Natural killer cell treated with Interleukin-12 subunit alpha and Interleukin-12 subunit beta and Interleukin-15 and Interleukin-18, amount 100 ng/mL, for 72 hours (primary cell): ENCODE data around the gene RABGGTA. TPM values are rescaled to one million over a fixed set of nuclear protein-coding genes. Genes with fewer than 3 reads are reported as not detected.

Experiments
- ATAC-seq, 2 donors: fragments of 150-1000 bp; cut with Tn5 transposase in 1 of 2; sonication (Bioruptor Pico), chemical (Tn5 transposase) in 1 of 2; 2 replicates each; pipeline ENCODE4 v1.10.0; 2021
- DNase-seq: peaks from one replicate; pipeline ENCODE4 v3.0.0; 2022; ENCODE audit warnings: low spot score
- H3K27ac Mint-ChIP-seq, 2 donors: 1 replicate in 1 of 2; 2 replicates in 1 of 2; pipeline ENCODE4 v1.8.0; 2022; ENCODE audit warnings: mixed read lengths in 2 of 2, mild to moderate bottlenecking in 1 of 2, moderate library complexity in 1 of 2
- H3K27me3 Mint-ChIP-seq, 2 donors: 1 replicate in 1 of 2; 2 replicates in 1 of 2; pipeline ENCODE4 v1.8.0; 2022; ENCODE audit warnings: mixed read lengths in 2 of 2
- H3K36me3 Mint-ChIP-seq: one replicate; pipeline ENCODE4 v1.8.0; 2022; ENCODE audit warnings: mixed read lengths
- H3K4me1 Mint-ChIP-seq, 2 donors: 1 replicate in 1 of 2; 2 replicates in 1 of 2; pipeline ENCODE4 v1.8.0; 2022; ENCODE audit warnings: low read depth in 2 of 2, mixed read lengths in 2 of 2, mild to moderate bottlenecking in 1 of 2
- H3K4me3 Mint-ChIP-seq: one replicate; pipeline ENCODE4 v1.8.0; 2022; ENCODE audit warnings: mixed read lengths
- H3K9me3 Mint-ChIP-seq: 2 replicates; pipeline ENCODE4 v1.8.0; 2022; ENCODE audit warnings: mixed read lengths
- total RNA-seq, 2 donors: library from RNA; stranded (reverse); gene quantifications; one replicate each; pipeline ENCODE4 v1.2.3, GENCODE V29; 2022

Gene RABGGTA
- total RNA-seq, 2 donors from 2014 or later, result 37.6 to 47.5 TPM

DNA sequence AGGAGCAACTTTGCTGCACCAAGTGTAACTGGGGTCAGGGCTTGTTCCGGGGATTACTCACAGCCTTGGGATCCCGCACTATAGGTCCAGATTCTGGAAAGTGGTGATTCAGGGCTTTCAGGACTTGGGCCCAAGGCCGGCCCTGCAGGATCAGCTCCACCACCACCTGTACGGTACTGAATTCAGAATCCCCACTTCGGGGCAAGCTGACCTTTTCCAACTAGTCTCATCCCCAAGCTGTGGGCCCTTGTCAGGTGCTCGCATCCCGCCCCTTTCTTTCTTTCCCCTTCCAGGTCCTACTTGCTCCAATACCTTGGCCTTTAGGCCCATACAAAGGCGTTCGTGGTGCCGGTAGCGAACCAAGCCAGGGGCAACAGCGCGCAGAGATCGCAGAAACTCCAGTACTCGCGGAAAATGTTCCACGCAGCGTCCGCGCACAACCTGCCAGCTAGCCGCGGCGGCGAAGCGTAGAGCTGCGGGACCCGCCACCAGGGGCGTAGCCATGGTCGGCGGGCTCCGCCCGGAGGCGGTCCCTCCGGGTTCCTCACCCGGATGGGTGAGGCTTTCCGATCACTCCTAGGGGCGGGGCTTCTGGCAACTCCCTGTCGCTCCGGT is 29.5 kb downstream of the RABGGTA start:
- peak; percentile 96 for DNase-seq
- H3K36me3 Mint-ChIP-seq, result peaks cover 25% of the 10 kb centered on the region

DNA sequence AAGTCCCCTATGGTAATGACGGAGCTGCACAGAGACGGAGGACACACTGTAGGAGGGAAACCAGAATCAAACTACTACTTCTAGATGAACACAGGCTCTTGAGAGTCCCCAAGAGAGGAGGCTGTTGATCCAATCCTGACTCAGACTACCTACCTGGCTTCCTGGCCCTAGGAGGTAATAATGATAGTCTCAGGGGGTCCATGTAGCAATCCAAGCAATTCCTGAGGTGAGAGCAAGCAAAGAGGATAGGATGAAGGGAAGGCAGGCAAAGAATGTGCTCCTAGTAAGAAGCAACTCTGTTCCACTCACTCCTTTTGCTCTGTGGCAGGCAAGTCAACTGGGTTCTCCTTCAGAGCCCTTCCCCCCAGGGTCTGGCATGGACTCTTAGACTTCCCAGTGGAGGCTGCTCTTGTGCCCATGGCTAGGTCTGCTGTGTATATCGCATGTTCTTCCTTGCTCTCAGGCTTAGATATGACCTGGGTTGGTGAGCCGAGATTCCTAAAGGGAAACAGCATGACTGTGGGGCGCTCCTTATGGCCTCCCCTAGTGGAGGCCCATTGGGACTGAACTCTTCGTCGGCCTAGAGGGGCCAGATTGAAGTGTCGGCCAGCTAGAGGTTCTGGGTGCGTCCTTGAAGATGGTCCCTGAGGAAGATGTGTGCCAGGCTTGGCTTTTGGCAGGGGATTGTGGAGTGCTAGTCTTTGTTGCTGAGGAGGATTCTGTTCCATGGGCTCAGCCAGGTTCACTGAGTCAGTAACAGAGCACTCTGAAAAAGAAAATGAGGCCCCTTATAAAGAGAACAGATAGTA is 31.1 kb downstream of the RABGGTA start:
- no peaks in the 10 kb centered on the region for H3K9me3 Mint-ChIP-seq
- no peak for DNase-seq
- H3K4me1 Mint-ChIP-seq, result peaks cover 55 to 67% of the 10 kb centered on the region in 2 donors
- ATAC-seq, result no peak
- peak overlapping the region; percentile 94 to 96 for H3K27ac Mint-ChIP-seq
- peaks cover 35% of the 10 kb centered on the region for H3K36me3 Mint-ChIP-seq
- no peaks in the 10 kb centered on the region for H3K27me3 Mint-ChIP-seq
- peak overlapping the region; percentile 95 for H3K4me3 Mint-ChIP-seq

More for the DNA sequence above, 29.5 kb downstream of the RABGGTA start:
- peaks cover 46 to 59% of the 10 kb centered on the region in 2 donors for H3K4me1 Mint-ChIP-seq
- ATAC-seq, result peak; percentile 92
- no peaks in the 10 kb centered on the region for H3K27me3 Mint-ChIP-seq
- H3K27ac Mint-ChIP-seq, result peak overlapping the region; percentile 94 to 96
- H3K9me3 Mint-ChIP-seq, result no peaks in the 10 kb centered on the region
- peak overlapping the region; percentile 95 for H3K4me3 Mint-ChIP-seq

DNA sequence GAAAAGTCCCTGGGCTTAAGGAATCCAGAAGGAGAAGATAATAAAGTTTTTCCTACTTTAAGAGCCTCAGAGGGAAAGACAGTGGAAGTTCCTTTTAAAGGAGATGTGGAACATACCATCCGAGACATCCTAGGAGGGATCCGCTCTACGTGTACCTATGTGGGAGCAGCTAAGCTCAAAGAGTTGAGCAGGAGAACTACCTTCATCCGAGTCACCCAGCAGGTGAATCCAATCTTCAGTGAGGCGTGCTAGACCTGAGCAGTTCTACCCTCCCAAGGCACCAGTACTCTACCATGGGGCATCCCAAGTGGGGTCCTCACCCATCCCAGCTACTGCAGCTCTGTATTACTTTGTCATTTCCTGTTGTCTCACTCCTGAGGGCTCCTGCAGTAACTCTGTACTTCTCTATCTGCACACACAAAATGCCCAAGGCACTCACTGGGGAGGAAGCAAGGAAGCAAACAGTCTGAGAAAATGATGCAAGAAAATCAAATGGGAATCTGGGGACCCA is 32.8 kb downstream of the RABGGTA start:
- H3K27ac Mint-ChIP-seq, result peak overlapping the region; percentile 94 to 96
- peaks cover 41% of the 10 kb centered on the region for H3K36me3 Mint-ChIP-seq
- peak overlapping the region; percentile 11 for H3K4me3 Mint-ChIP-seq
- H3K9me3 Mint-ChIP-seq, result no peaks in the 10 kb centered on the region
- DNase-seq, result no peak
- ATAC-seq, result no peak
- H3K4me1 Mint-ChIP-seq, result peaks cover 61 to 71% of the 10 kb centered on the region in 2 donors
- H3K27me3 Mint-ChIP-seq, result no peaks in the 10 kb centered on the region

DNA sequence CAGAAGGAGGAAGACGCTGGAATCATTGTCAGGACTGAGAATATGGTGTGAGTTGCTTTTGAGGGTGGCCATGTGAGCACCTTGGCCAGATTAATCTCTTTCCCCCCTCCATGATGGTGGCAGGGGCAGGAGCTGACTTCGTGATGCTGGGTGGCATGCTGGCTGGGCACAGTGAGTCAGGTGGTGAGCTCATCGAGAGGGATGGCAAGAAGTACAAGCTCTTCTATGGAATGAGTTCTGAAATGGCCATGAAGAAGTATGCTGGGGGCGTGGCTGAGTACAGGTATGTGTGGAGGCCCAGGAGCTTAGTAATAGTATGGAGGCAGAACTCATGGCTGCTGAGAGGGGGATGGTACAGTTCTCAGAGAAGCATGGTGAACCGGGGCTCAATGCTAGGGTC is 33.3 kb downstream of the RABGGTA start:
- ATAC-seq (no peak), DNase-seq (no peak)
- H3K36me3 Mint-ChIP-seq, result peaks cover 41% of the 10 kb centered on the region
- H3K4me1 Mint-ChIP-seq, result peaks cover 64 to 75% of the 10 kb centered on the region in 2 donors
- no peaks in the 10 kb centered on the region for H3K9me3 Mint-ChIP-seq
- H3K27me3 Mint-ChIP-seq, result no peaks in the 10 kb centered on the region
- peak overlapping the region; percentile 94 to 96 for H3K27ac Mint-ChIP-seq
- H3K4me3 Mint-ChIP-seq, result no peak overlapping the region

DNA sequence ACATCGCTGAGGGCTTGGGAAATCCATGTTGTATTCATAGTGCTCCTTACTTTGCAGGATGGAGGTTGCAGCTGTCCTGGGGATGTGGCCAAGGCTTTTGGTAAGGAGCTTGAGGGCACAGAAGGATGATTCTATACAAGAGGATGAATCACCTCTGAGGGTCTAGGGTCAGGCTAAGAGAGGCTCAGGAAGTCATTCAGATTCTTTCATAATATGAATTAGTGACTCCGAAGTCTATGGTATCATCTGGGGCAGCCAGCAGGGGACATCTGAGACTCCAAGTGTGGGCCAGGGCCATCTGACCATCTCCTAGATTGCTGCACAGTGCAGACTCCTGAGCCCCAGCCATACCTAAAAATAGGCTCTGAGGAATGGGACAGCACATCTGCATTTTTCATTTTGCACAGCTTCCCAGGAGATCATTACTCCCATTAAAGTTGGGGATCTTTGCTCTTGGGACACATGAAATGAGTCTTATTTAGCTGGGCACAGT is 33.9 kb downstream of the RABGGTA start:
- Mint-ChIP-seq H3K36me3 (peaks cover 41% of the 10 kb centered on the region), H3K27ac (peak overlapping the region; percentile 94 to 96), H3K4me1 (peaks cover 66 to 79% of the 10 kb centered on the region in 2 donors), H3K27me3 (no peaks in the 10 kb centered on the region), H3K9me3 (no peaks in the 10 kb centered on the region), H3K4me3 (no peak overlapping the region)
- no peak for ATAC-seq
- DNase-seq, result no peak

DNA sequence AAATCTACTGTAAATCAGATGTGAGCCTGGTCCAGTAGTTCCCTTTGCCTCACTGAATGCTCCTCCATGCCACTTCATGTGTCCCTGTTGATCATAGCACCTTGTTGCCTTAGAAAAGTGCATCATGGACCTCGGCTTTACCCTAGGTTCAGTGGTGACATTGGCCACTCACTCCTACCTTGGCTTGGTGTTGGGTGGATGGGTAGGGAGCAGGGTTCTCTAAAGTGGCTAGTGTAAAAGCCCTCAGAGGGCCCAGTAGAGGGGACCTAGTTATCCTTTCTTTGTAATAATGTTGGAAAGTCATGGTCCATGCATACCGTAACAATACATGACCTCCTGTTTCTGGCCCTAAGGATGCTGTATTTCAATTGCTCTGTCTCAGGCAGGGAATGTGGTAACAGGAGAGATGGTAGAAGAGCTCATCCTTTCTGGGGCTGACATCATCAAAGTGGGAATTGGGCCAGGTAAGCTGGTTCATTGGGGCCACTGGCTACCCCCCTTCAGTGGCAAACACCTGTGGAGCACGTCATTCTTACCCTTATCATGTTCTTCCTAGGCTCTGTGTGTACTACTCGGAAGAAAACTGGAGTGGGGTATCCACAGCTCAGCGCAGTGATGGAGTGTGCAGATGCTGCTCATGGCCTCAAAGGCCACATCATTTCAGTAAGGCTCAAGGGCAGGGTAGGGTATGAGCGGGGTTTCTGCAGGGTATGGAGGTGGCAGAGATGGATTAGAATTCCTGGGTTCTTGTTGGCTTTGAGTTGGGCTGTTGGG is 34.5 kb downstream of the RABGGTA start:
- ATAC-seq (no peak), DNase-seq (no peak)
- H3K4me3 Mint-ChIP-seq, result no peak overlapping the region
- no peaks in the 10 kb centered on the region for H3K9me3 Mint-ChIP-seq
- peak overlapping the region; percentile 94 to 96 for H3K27ac Mint-ChIP-seq
- H3K4me1 Mint-ChIP-seq, result peaks cover 64 to 75% of the 10 kb centered on the region in 2 donors
- H3K27me3 Mint-ChIP-seq, result no peaks in the 10 kb centered on the region
- H3K36me3 Mint-ChIP-seq, result peaks cover 41% of the 10 kb centered on the region

DNA sequence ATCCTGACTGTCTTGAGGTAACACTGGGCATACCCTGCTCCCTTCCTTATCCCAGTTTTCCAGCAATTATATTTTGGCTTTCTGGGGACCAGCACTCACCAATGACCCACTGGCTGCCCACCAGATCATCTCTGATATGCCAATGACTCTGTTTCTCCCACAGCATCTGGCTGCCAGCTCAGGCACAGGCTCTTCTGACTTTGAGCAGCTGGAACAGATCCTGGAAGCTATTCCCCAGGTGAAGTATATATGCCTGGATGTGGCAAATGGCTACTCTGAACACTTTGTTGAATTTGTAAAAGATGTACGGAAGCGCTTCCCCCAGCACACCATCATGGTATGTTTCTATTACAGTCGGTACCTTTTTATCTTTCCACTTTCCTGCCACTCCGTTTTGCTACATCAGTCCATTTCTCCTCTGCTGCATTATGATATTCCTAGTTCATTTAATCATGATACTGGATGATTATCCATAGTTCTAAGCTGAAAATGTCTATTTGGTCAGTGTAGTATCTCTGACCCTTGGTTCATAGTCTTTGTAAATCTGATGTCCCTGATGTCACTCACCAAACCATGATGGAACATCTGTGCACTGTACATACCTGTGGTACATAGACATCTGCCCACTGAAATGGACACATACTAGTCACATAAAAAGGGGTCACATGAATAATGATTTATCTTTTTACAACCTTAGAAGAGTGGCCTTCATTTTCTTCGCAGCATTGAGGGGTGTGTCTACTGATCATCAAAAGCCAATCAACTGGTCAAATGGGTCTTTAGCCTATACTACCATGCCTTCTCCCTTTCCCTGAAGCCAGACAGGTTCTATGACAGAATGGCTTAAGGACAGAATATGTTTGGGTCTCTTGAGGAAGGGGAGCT is 35.4 kb downstream of the RABGGTA start:
- peak overlapping the region; percentile 23 for H3K4me3 Mint-ChIP-seq
- peaks cover 62 to 79% of the 10 kb centered on the region in 2 donors for H3K4me1 Mint-ChIP-seq

DNA sequence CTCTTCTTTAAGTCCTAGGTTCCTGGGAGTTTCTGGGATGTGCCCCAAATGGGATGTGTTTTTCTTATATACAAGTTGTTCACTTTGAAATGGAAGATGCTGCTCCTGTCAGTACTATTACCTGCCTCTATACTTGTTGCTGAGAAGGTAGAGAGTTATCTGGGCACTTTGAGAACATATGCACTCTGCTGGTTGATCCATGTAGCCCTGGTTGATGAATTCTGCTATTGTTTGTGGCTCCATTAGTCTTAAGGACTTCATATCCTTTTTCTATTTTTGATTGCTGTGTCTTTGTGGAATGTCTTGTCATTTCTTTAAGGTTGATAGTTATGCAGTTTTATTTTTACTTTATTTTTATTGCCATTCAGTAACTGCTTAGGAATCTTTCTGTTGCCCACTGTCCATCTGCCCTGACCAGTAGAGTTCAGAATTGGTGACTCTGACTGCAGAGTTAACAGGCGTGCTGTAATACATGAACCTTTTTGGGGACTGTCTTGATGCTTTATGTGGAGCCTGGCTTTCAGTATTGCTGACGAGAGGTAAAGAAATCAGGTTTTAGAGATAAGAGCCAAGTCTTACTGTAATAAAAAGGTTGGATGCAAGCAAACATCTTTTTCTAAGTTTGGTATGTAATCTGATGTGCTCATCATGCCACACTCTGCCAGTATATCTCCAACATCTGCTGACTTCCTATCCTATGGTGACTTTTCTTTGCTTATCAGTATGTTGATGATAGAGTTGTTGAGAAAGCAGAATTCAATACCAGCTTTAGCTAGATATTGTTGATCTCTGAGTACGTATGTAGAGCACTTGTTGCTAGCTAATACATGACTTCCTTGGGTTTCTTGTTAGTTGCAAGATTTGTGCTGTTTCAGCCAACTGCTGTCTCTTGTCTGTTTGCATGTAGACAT is 37.0 kb downstream of the RABGGTA start:
- Mint-ChIP-seq H3K9me3 (no peaks in the 10 kb centered on the region), H3K27me3 (no peaks in the 10 kb centered on the region), H3K27ac (peak overlapping the region; percentile 68 to 95), H3K36me3 (peaks cover 36% of the 10 kb centered on the region), H3K4me3 (peak overlapping the region; percentile 91), H3K4me1 (peaks cover 47 to 64% of the 10 kb centered on the region in 2 donors)
- ATAC-seq (no peak), DNase-seq (no peak)

More for the DNA sequence above, 35.4 kb downstream of the RABGGTA start:
- Mint-ChIP-seq H3K27ac (peak overlapping the region; percentile 29 to 31), H3K9me3 (no peaks in the 10 kb centered on the region), H3K36me3 (peaks cover 41% of the 10 kb centered on the region), H3K27me3 (no peaks in the 10 kb centered on the region)
- no peak for ATAC-seq
- DNase-seq, result no peak

DNA sequence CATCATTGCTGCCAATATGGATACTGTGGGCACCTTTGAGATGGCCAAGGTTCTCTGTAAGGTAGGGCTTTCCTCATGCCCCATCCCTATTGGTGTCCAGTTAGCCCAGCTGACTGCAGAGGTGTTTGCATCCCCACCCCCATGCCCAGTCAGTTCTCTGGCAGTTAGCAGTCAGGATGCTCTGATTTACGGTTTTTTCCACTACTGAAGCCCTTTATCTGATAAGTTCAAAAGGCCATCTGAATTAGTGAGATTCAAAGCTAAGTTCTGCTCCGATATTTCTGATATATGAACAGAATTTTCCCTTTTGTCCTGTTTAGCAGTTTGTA is 37.9 kb downstream of the RABGGTA start:
- H3K36me3 Mint-ChIP-seq, result peaks cover 28% of the 10 kb centered on the region
- peak overlapping the region; percentile 91 for H3K4me3 Mint-ChIP-seq
- H3K9me3 Mint-ChIP-seq, result no peaks in the 10 kb centered on the region
- peak overlapping the region; percentile 68 to 95 for H3K27ac Mint-ChIP-seq
- H3K4me1 Mint-ChIP-seq, result peaks cover 44 to 56% of the 10 kb centered on the region in 2 donors
- ATAC-seq (no peak), DNase-seq (no peak)
- no peaks in the 10 kb centered on the region for H3K27me3 Mint-ChIP-seq

DNA sequence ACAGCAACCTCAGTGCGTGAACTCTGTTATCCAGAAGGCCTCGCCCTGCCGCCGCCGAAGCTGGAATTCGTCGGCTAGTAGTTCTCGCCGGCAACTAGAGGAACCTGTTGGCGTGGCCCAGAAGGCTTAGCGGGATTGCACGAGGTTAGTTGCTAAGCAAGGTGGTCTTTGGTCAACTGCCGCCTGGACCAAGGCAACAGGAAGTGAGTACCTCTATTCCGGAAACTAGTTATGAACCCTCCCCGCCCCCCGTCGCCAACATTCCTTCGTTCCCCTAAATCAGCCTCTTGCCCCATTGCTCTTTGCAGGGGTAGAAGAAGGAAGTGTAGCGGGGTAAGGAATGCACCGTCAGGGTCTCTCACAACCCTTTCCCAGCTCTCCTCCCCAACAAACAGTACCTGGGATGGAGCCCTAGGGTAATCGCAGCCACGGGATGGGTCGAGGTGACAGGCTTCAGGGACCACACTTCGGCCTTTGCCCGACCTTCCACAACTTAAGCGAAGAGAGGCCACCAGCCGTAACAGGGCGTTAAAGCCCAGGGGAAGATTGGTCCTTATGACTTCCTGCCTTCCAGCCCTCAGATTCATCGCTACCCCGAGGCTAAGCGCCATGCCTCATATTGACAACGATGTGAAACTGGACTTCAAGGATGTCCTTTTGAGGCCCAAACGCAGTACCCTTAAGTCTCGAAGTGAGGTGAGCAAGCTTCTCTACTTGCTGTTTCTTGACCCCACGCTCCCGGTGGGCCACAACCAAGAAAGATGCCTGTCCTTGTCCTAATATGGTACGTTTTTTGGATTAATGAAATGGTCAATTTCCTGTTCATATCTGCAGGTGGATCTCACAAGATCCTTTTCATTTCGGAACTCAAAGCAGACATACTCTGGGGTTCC is 38.5 kb downstream of the RABGGTA start, which contains the start of gene GMPR2:
Gene GMPR2, plus strand, starts transcription at position 285 of the 893 bp plus-strand sequence. Its CDS starts 325 bp downstream, at position 610.
- DNase-seq (no peak), ATAC-seq (peak; percentile 69 to 77)
- Mint-ChIP-seq H3K36me3 (peaks cover 25% of the 10 kb centered on the region), H3K27me3 (no peaks in the 10 kb centered on the region), H3K9me3 (no peaks in the 10 kb centered on the region), H3K4me1 (peaks cover 39 to 53% of the 10 kb centered on the region in 2 donors), H3K4me3 (peak within 1 kb of the TSS; percentile 91), H3K27ac (peak within 1 kb of the TSS; percentile 68 to 95)

DNA sequence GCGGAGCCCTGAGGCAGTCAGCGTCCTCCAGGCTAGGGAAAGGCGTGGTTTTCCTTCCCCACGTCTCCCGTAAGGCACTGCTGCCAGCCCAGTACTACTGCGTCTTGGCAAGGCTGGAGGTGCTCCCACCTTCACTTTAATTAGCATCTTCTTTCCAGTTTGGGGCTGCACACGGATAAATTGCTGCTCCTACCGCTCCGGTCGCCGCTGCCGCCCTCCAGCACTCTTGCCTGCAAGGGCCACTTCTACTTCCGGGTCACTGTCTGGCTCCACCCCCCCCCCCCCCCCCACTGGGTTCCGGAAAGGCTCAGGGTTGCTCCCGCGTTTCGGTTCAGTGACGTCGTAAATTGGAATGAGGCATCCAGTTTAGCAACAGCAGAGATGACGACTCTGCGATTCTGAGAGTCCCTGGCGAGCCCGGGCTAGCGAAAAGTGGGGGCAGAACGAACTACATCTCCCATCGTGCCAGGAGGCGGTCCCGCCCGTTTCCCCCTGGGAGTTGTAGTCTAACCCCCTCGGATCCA is 39.2 kb downstream of the RABGGTA start, which contains the start of gene NEDD8:
Gene NEDD8, minus strand, starts transcription at position 247 of the 524 bp plus-strand sequence. Its CDS starts 100 bp downstream, at position 147.
- peak within 1 kb of the TSS; percentile 91 for H3K4me3 Mint-ChIP-seq
- H3K9me3 Mint-ChIP-seq, result no peaks in the 10 kb centered on the region
- DNase-seq (peak; percentile 94), ATAC-seq (peak; percentile 92 to 96)
- H3K27ac Mint-ChIP-seq, result peak within 1 kb of the TSS; percentile 68 to 95
- no peaks in the 10 kb centered on the region for H3K27me3 Mint-ChIP-seq
- peaks cover 23% of the 10 kb centered on the region for H3K36me3 Mint-ChIP-seq
- peaks cover 37 to 50% of the 10 kb centered on the region in 2 donors for H3K4me1 Mint-ChIP-seq
